HEK293 (cell line): ENCODE measurements around the gene SAMM50.

ENCODE experiments used
- CTCF ChIA-PET: fragments of 350-600 bp; formaldehyde crosslinking; extraction: SDS; loops from one replicate; lab custom pipeline; 2021; ENCODE audit warnings: antibody characterized with exemption; lab: Yijun Ruan, JAX
- POLR2A ChIA-PET: fragments of 300-600 bp; formaldehyde crosslinking; extraction: SDS; loops from one replicate; lab custom pipeline; 2020; ENCODE audit warnings: antibody characterized with exemption, inconsistent platforms; lab: Yijun Ruan, JAX
- H3K27ac ChIP-seq: fragments of 200-500 bp; sonication (Bioruptor generic); 2 replicates; pipeline ENCODE4 v1.5.1; 2014; ENCODE audit warnings: low read depth, low read length, control low read depth, inconsistent platforms; ENCODE audit errors: extremely low read depth
- H3K36me3 ChIP-seq, 2 experiments: fragments of 200-500 bp in 1 of 2; sonication (Bioruptor generic) in 1 of 2; 1 replicate in 1 of 2; 2 replicates in 1 of 2; pipeline ENCODE4 v1.5.1; 2014 to 2017; ENCODE audit warnings: inconsistent platforms in 2 of 2, low read length in 2 of 2; ENCODE audit not compliant: control insufficient read depth in 2 of 2, insufficient read depth in 1 of 2
- H3K4me1 ChIP-seq: fragments of 200-500 bp; sonication (Bioruptor generic); 2 replicates; pipeline ENCODE4 v1.5.1; 2014; ENCODE audit warnings: mild to moderate bottlenecking, low read length, inconsistent platforms; ENCODE audit not compliant: control insufficient read depth, insufficient read depth
- H3K4me3 ChIP-seq: 2 replicates; pipeline ENCODE4 v1.5.1; 2011; ENCODE audit warnings: low read depth, mild to moderate bottlenecking, control low read depth, low read length, moderate library complexity
- H3K9me3 ChIP-seq: fragments of 200-500 bp; sonication (Bioruptor generic); 2 replicates; pipeline ENCODE4 v1.5.1; 2014; ENCODE audit warnings: low read depth, low read length, inconsistent platforms; ENCODE audit not compliant: control insufficient read depth, insufficient read depth
- BCL11B ChIP-seq: fragments of 450-650 bp; formaldehyde crosslinking; IDR thresholded peaks from 2 replicates; pipeline ENCODE4 v1.5.1; 2016; ENCODE audit warnings: low read depth, missing biosample characterization, missing genetic modification characterization
- GLIS1 ChIP-seq: fragments of 450-650 bp; formaldehyde crosslinking; IDR thresholded peaks from 2 replicates; pipeline ENCODE4 v1.5.1; 2016; ENCODE audit warnings: missing biosample characterization, missing genetic modification characterization
- KLF9 ChIP-seq: fragments of 450-650 bp; formaldehyde crosslinking; IDR thresholded peaks from 2 replicates; pipeline ENCODE4 v1.5.1; 2016; ENCODE audit warnings: missing biosample characterization, missing genetic modification characterization, low read depth
- SALL2 ChIP-seq: fragments of 450-650 bp; formaldehyde crosslinking; IDR thresholded peaks from 2 replicates; pipeline ENCODE4 v1.5.0; 2017; ENCODE audit warnings: missing biosample characterization, mild to moderate bottlenecking, missing genetic modification characterization, borderline replicate concordance
- SP7 ChIP-seq: fragments of 450-650 bp; formaldehyde crosslinking; IDR thresholded peaks from 2 replicates; pipeline ENCODE4 v1.5.1; 2016; ENCODE audit warnings: missing biosample characterization, missing genetic modification characterization
- ZNF112 ChIP-seq: fragments of 450-650 bp; formaldehyde crosslinking; IDR thresholded peaks from 2 replicates; pipeline ENCODE4 v1.5.0; 2017; ENCODE audit warnings: missing biosample characterization, missing genetic modification characterization
- ZNF16 ChIP-seq: fragments of 450-650 bp; formaldehyde crosslinking; IDR thresholded peaks from 2 replicates; pipeline ENCODE4 v1.5.1; 2016; ENCODE audit warnings: low read depth, missing biosample characterization, missing genetic modification characterization
- ZNF202 ChIP-seq: fragments of 450-650 bp; formaldehyde crosslinking; IDR thresholded peaks from 2 replicates; pipeline ENCODE4 v1.5.1; 2016; ENCODE audit warnings: missing biosample characterization, missing genetic modification characterization, borderline replicate concordance
- ZNF211 ChIP-seq: fragments of 450-650 bp; formaldehyde crosslinking; IDR thresholded peaks from 2 replicates; pipeline ENCODE4 v1.5.1; 2016; ENCODE audit warnings: low read depth, missing biosample characterization, missing genetic modification characterization
- ZNF24 ChIP-seq: fragments of 450-650 bp; formaldehyde crosslinking; IDR thresholded peaks from 2 replicates; pipeline ENCODE4 v1.5.1; 2016; ENCODE audit warnings: missing biosample characterization, missing genetic modification characterization
- ZNF366 ChIP-seq: fragments of 450-650 bp; formaldehyde crosslinking; conservative IDR thresholded peaks from 2 replicates; pipeline ENCODE4 v1.5.1; 2016; ENCODE audit warnings: missing biosample characterization, missing genetic modification characterization
- ZNF785 ChIP-seq: fragments of 450-650 bp; formaldehyde crosslinking; IDR thresholded peaks from 2 replicates; pipeline ENCODE4 v1.5.1; 2016; ENCODE audit warnings: missing biosample characterization, missing genetic modification characterization
- ZNF791 ChIP-seq: fragments of 450-650 bp; formaldehyde crosslinking; IDR thresholded peaks from 2 replicates; pipeline ENCODE4 v1.5.1; 2016; ENCODE audit warnings: missing biosample characterization, missing genetic modification characterization
- ZSCAN16 ChIP-seq: fragments of 450-650 bp; formaldehyde crosslinking; IDR thresholded peaks from 2 replicates; pipeline ENCODE4 v1.5.1; 2016; ENCODE audit warnings: missing biosample characterization, missing genetic modification characterization
- ZSCAN30 ChIP-seq: fragments of 450-650 bp; IDR thresholded peaks from 2 replicates; pipeline ENCODE4 v1.5.1; 2018; ENCODE audit warnings: missing biosample characterization, mild to moderate bottlenecking, missing genetic modification characterization, moderate library complexity
- TF ChIP-seq, protein P1 (sequence below): fragments of 450-650 bp; formaldehyde crosslinking; IDR thresholded peaks from 2 replicates; pipeline ENCODE4 v1.5.1; 2016; ENCODE audit warnings: missing biosample characterization, missing genetic modification characterization
- TF ChIP-seq, protein P2 (sequence below): fragments of 450-650 bp; formaldehyde crosslinking; IDR thresholded peaks from 2 replicates; pipeline ENCODE4 v1.5.1; 2016; ENCODE audit warnings: missing biosample characterization, missing genetic modification characterization

The SAMM50 gene

DNA sequence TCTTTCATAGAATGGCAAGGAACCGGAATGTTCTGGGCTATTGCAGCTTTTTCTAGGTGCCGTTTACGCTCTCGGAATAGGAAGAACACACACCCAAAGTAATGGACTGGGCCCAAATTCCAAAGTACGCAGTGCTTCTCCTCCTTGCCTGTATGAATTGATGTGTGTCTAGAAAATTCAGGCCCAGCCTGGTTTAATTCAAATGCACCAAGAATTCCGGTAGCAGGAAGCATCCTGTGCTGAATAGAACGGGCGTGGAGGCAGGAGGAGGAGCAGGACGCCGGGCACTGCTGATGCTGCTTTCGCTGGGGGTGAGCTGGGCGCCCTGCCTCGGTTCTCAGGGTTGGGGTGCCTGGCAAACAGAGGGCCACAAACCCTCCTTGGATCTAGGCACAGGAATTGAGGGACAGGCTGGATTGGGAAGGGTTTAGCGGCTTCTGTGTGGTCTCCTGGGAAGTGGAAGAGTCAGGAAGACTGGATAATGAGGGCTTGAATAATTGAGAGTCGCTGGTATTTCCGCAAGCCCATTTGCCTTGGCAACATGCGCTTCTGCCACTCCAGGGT lies 70.9 kb downstream of the SAMM50 start:
- no peak overlapping the region for H3K4me3 ChIP-seq
- no peaks in the 10 kb centered on the region for H3K36me3 ChIP-seq
- TF ChIP-seq ZNF202 (tag by site-specific recombination) (no peak), GLIS1 (no peak), BCL11B (tag by site-specific recombination) (no peak)
- peaks cover 8% of the 10 kb centered on the region for H3K4me1 ChIP-seq
- no peak overlapping the region for H3K27ac ChIP-seq
- H3K9me3 ChIP-seq = no peaks in the 10 kb centered on the region
- ChIA-PET CTCF (interaction anchor here (0.6 kb wide), 1 partner anchor 21 kb away, joined by 3 read pairs; no protein-coding TSS in a partner anchor), POLR2A (no interaction called here)

GRCh38 chr22:44026630-44027511 lies 71.6 kb downstream of the SAMM50 start:
- ChIA-PET POLR2A (no interaction called here), CTCF (interaction anchor here (1.0 kb wide), 1 partner anchor 55 kb away, joined by 4 read pairs; no protein-coding TSS in a partner anchor)
- Histone ChIP-seq H3K4me1 (peaks cover 7% of the 10 kb centered on the region), H3K4me3 (no peak overlapping the region), H3K27ac (no peak overlapping the region), H3K9me3 (no peaks in the 10 kb centered on the region), H3K36me3 (no peaks in the 10 kb centered on the region)
- no peak for TF ChIP-seq ZNF112
- no peak for TF ChIP-seq SALL2 (tag by site-specific recombination)
- no peak for TF ChIP-seq ZNF785 (tag by site-specific recombination)
- TF ChIP-seq ZNF791 (tag by site-specific recombination) = no peak
- TF ChIP-seq KLF9 = no peak
- no peak for TF ChIP-seq ZSCAN30
- no peak for TF ChIP-seq ZNF24 (tag by site-specific recombination)
- TF ChIP-seq, protein P1, sequence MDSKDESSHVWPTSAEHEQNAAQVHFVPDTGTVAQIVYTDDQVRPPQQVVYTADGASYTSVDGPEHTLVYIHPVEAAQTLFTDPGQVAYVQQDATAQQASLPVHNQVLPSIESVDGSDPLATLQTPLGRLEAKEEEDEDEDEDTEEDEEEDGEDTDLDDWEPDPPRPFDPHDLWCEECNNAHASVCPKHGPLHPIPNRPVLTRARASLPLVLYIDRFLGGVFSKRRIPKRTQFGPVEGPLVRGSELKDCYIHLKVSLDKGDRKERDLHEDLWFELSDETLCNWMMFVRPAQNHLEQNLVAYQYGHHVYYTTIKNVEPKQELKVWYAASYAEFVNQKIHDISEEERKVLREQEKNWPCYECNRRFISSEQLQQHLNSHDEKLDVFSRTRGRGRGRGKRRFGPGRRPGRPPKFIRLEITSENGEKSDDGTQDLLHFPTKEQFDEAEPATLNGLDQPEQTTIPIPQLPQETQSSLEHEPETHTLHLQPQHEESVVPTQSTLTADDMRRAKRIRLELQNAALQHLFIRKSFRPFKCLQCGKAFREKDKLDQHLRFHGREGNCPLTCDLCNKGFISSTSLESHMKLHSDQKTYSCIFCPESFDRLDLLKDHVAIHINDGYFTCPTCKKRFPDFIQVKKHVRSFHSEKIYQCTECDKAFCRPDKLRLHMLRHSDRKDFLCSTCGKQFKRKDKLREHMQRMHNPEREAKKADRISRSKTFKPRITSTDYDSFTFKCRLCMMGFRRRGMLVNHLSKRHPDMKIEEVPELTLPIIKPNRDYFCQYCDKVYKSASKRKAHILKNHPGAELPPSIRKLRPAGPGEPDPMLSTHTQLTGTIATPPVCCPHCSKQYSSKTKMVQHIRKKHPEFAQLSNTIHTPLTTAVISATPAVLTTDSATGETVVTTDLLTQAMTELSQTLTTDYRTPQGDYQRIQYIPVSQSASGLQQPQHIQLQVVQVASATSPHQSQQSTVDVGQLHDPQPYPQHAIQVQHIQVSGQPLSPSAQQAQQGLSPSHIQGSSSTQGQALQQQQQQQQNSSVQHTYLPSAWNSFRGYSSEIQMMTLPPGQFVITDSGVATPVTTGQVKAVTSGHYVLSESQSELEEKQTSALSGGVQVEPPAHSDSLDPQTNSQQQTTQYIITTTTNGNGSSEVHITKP (tag by site-specific recombination) = no peak
- no peak for TF ChIP-seq ZSCAN16 (tag by site-specific recombination)
- TF ChIP-seq ZNF211 (tag by site-specific recombination) = no peak
- TF ChIP-seq ZNF366 (tag by site-specific recombination) = no peak
- TF ChIP-seq ZNF16 = no peak

DNA sequence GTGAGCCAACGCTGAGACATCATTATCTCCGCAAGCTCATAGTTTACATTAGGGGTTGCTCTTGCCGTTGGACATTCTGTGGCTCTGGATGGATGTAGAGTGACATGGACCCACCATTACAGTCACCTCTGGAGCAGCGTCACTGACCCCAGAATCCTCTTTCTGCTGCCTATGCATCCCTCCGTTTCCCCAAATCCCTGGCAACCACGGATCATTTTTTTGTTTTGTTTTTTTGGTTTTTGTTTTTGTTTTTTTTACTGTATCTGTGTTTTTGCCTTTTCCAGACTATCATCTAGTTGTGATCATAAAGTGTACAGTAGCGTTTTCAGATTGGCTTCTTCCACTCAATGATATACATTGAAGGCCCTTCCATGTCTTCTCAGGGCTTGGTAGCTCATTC lies 72.8 kb downstream of the SAMM50 start:
- H3K9me3 ChIP-seq = no peaks in the 10 kb centered on the region
- POLR2A ChIA-PET = no interaction called here
- H3K36me3 ChIP-seq = no peaks in the 10 kb centered on the region
- no peak overlapping the region for H3K4me3 ChIP-seq
- H3K4me1 ChIP-seq = peaks cover 2% of the 10 kb centered on the region; the same call in 1 of the 2 replicates
- H3K27ac ChIP-seq = no peak overlapping the region
- no peak for TF ChIP-seq SP7 (tag by site-specific recombination)
- TF ChIP-seq, protein P2, sequence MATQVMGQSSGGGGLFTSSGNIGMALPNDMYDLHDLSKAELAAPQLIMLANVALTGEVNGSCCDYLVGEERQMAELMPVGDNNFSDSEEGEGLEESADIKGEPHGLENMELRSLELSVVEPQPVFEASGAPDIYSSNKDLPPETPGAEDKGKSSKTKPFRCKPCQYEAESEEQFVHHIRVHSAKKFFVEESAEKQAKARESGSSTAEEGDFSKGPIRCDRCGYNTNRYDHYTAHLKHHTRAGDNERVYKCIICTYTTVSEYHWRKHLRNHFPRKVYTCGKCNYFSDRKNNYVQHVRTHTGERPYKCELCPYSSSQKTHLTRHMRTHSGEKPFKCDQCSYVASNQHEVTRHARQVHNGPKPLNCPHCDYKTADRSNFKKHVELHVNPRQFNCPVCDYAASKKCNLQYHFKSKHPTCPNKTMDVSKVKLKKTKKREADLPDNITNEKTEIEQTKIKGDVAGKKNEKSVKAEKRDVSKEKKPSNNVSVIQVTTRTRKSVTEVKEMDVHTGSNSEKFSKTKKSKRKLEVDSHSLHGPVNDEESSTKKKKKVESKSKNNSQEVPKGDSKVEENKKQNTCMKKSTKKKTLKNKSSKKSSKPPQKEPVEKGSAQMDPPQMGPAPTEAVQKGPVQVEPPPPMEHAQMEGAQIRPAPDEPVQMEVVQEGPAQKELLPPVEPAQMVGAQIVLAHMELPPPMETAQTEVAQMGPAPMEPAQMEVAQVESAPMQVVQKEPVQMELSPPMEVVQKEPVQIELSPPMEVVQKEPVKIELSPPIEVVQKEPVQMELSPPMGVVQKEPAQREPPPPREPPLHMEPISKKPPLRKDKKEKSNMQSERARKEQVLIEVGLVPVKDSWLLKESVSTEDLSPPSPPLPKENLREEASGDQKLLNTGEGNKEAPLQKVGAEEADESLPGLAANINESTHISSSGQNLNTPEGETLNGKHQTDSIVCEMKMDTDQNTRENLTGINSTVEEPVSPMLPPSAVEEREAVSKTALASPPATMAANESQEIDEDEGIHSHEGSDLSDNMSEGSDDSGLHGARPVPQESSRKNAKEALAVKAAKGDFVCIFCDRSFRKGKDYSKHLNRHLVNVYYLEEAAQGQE (tag by site-specific recombination) = no peak
- CTCF ChIA-PET = interaction anchor here (0.7 kb wide), 1 partner anchor 339 kb away, joined by 3 read pairs; no protein-coding TSS in a partner anchor
